GM12878 (cell line): ENCODE data around the gene ZNF212. TPM values are rescaled to one million over a fixed set of nuclear protein-coding genes. Genes with fewer than 3 reads are reported as not detected.
A peak's percentile ranks its signal among the peaks of the same experiment; 100 is the strongest.

Experiments
- ATAC-seq: fragments of 200-7000 bp; cut with Tn5 transposase; 3 replicates; pipeline ENCODE4 v1.9.1; 2020; ENCODE audit warnings: mild to moderate bottlenecking, moderate library complexity
- BruUV-seq: library from RNA; stranded (reverse); fragments of 400-500 nt; replicated peaks from 2 replicates; lab custom pipeline; 2021; lab: Mats Ljungman, UMichigan
- CTCF ChIA-PET: fragments of 300-600 bp; sonication (Branson Sonifier 250); formaldehyde crosslinking; extraction: SDS; loops from one replicate; lab custom pipeline; 2021; ENCODE audit warnings: inconsistent platforms; lab: Yijun Ruan, JAX
- POLR2A ChIA-PET: fragments of 350-600 bp; formaldehyde crosslinking; extraction: SDS; loops from one replicate; lab custom pipeline; 2021; ENCODE audit warnings: inconsistent platforms; lab: Charles Lee
- RAD21 ChIA-PET: fragments of 300-600 bp; sonication (Branson Sonifier 250); formaldehyde crosslinking; loops from one replicate; lab custom pipeline; 2023; ENCODE audit warnings: antibody characterized with exemption; ENCODE audit not compliant: unreplicated experiment; lab: Charles Lee
- SMC1A ChIA-PET: fragments of 300-600 bp; sonication (Branson Sonifier 250); formaldehyde crosslinking; loops from one replicate; lab custom pipeline; 2023; ENCODE audit not compliant: unreplicated experiment, uncharacterized antibody; lab: Charles Lee
- DNase-seq: peaks from one replicate; pipeline ENCODE4 v3.0.0-alpha.2; 2011; ENCODE audit warnings: low read depth, low spot score
- FAIRE-seq: peaks from 3 replicates; lab custom pipeline; 2011; peaks lifted over from hg19 to GRCh38; lab: Jason Lieb, UNC
- H2AFZ ChIP-seq: 2 replicates; pipeline ENCODE4 v1.6.0; 2011; ENCODE audit warnings: low read depth, low read length, control low read depth; ENCODE audit not compliant: control insufficient read depth
- H3K27ac ChIP-seq: 2 replicates; pipeline ENCODE4 v1.5.1; 2011; ENCODE audit warnings: control low read depth; ENCODE audit not compliant: control insufficient read depth, insufficient read depth
- H3K27me3 ChIP-seq, 2 experiments: replicated peaks in 1 of 2; 2 replicates each; pipeline versions ENCODE4 v1.6.0 to v1.6.1; 2011; ENCODE audit warnings: low read length in 1 of 2; ENCODE audit not compliant: control insufficient read depth in 2 of 2, insufficient read depth in 2 of 2
- H3K36me3 ChIP-seq, 2 experiments: 2 replicates each; pipeline ENCODE4 v1.5.1; 2011; ENCODE audit warnings: low read length in 1 of 2; ENCODE audit not compliant: control insufficient read depth in 2 of 2, insufficient read depth in 2 of 2
- H3K4me1 ChIP-seq: 2 replicates; pipeline ENCODE4 v1.6.1; 2011; ENCODE audit warnings: mild to moderate bottlenecking, low read length, moderate library complexity, mixed read lengths; ENCODE audit not compliant: control insufficient read depth, insufficient read depth
- H3K4me2 ChIP-seq: 2 replicates; pipeline ENCODE4 v1.6.0; 2011; ENCODE audit warnings: control low read depth; ENCODE audit not compliant: control insufficient read depth, insufficient read depth
- H3K4me3 ChIP-seq: fragments of 200-600 bp; sonication (generic); 2 replicates; pipeline ENCODE4 v1.5.1; 2016
- H3K79me2 ChIP-seq: 2 replicates; pipeline ENCODE4 v1.6.0; 2011; ENCODE audit warnings: low read length; ENCODE audit not compliant: control insufficient read depth, insufficient read depth
- H3K9ac ChIP-seq: 2 replicates; pipeline ENCODE4 v1.8.0; 2011; ENCODE audit warnings: low read length, control low read depth, mixed read lengths; ENCODE audit not compliant: control insufficient read depth, insufficient read depth
- H3K9me3 ChIP-seq: replicated peaks from 3 replicates; pipeline ENCODE4 v1.5.1; 2011; ENCODE audit warnings: mild to moderate bottlenecking, low read length; ENCODE audit not compliant: control insufficient read depth, insufficient read depth
- H4K20me1 ChIP-seq: 2 replicates; pipeline ENCODE4 v1.6.0; 2011; ENCODE audit not compliant: control insufficient read depth, insufficient read depth
- ATF2 ChIP-seq: IDR thresholded peaks from 2 replicates; pipeline ENCODE4 v1.6.1; 2012; ENCODE audit warnings: low read length, inconsistent platforms
- FOXM1 ChIP-seq: IDR thresholded peaks from 2 replicates; pipeline ENCODE4 v1.6.1; 2012; ENCODE audit warnings: low read depth, mild to moderate bottlenecking, inconsistent platforms, low read length, moderate library complexity
- IRF5 ChIP-seq: fragments of 450-650 bp; IDR thresholded peaks from 2 replicates; pipeline ENCODE4 v1.6.1; 2017; ENCODE audit warnings: borderline replicate concordance
- MTA3 ChIP-seq: IDR thresholded peaks from 2 replicates; pipeline ENCODE4 v1.6.1; 2012; ENCODE audit warnings: low read length, inconsistent platforms, borderline replicate concordance
- POLR2A ChIP-seq: IDR thresholded peaks from 2 replicates; pipeline ENCODE4 v1.6.1; 2011; ENCODE audit warnings: low read depth, mild to moderate bottlenecking, low read length
- POLR2AphosphoS2 ChIP-seq: IDR thresholded peaks from 2 replicates; pipeline ENCODE4 v1.6.1; 2011; ENCODE audit warnings: low read depth, mild to moderate bottlenecking, low read length, improper control_type of control experiment, moderate library complexity
- ZNF274 ChIP-seq: IDR thresholded peaks from one replicate; pipeline ENCODE4 v1.8.0; 2011; ENCODE audit not compliant: insufficient read length, insufficient read depth
- ZNF384 ChIP-seq: IDR thresholded peaks from 2 replicates; pipeline ENCODE4 v1.6.1; 2012; ENCODE audit warnings: low read depth, mild to moderate bottlenecking, low read length, improper control_type of control experiment, borderline replicate concordance
- WGBS: methylation state at CpG from one replicate; pipeline ENCODE4 v1.1.6; 2016; ENCODE audit warnings: low lambda C conversion rate; ENCODE audit not compliant: insufficient replicate concordance, insufficient coverage; ENCODE audit errors: missing lambda C conversion rate; 5-methylcytosine and 5-hydroxymethylcytosine counted together
- in situ Hi-C: fragments of 300-500 bp; cut with MboI; formaldehyde crosslinking; loops from 9 replicates; pipeline ENCODE4 v1.14.3; 2018; ENCODE audit warnings: mixed read lengths
- intact Hi-C: fragments of 100-400 bp; cut with micrococcal nuclease; formaldehyde crosslinking; loops from one replicate; pipeline ENCODE4 v1.14.2; 2022; ENCODE audit not compliant: unreplicated experiment
- polyA plus RNA-seq, 11 experiments: library from polyadenylated mRNA; depleted of rRNA in 4 of 11; unstranded in 6 of 11; stranded (reverse) in 5 of 11; fragments of >200 nt; fragmentation: Nextera tagmentation in 4 of 11; fragmentation: Illumina TruSeq in 1 of 11; extraction: Ambion mirVana in 4 of 11; extraction: Trizol in 1 of 11; gene quantifications; 1 replicate in 1 of 11; 2 replicates in 10 of 11; pipeline versions ENCODE4 v1.2.1 to v1.2.3, GENCODE V29; 2011 to 2016; ENCODE audit warnings: inconsistent platforms in 2 of 11, missing spikeins in 2 of 11, low read depth in 1 of 11
- total RNA-seq, 4 experiments: library from RNA; depleted of rRNA in 3 of 4; stranded (reverse); fragments of >200 nt in 3 of 4; fragmentation: Illumina TruSeq in 1 of 4; extraction: Trizol in 1 of 4; gene quantifications; 2 replicates each; pipeline versions ENCODE4 v1.2.1 to v1.2.3, GENCODE V29; 2013 to 2021

The ZNF212 gene
- total and polyA plus RNA-seq, 10 of the 15 experiments (the other 5 are each of a cell fraction or from before 2014, with no cell fraction given): 1.2 to 11.6 (median 5.4) TPM

GRCh38 chr7:149228831-149229471 is 10.5 kb upstream of the ZNF212 start:
- SMC1A ChIA-PET: interaction anchor here (0.9 kb wide), 1 partner anchor 8 kb away, joined by 3 read pairs; no protein-coding TSS in a partner anchor
- no peak for FAIRE-seq
- no peaks in the 10 kb centered on the region for H3K9me3 ChIP-seq
- RAD21 ChIA-PET: no interaction called here
- H3K9ac ChIP-seq: no peak overlapping the region
- no peaks in the 10 kb centered on the region for H3K4me1 ChIP-seq
- H3K4me2 ChIP-seq: no peak overlapping the region
- in situ Hi-C loops: no loop called here
- no peaks in the 10 kb centered on the region for H3K27me3 ChIP-seq
- H3K27ac ChIP-seq: no peak overlapping the region
- peaks cover 0 to 9% of the 10 kb centered on the region in 2 experiments; a peak in 3 of 4 replicates for H3K36me3 ChIP-seq
- no peaks in the 10 kb centered on the region for H4K20me1 ChIP-seq
- TF ChIP-seq ZNF384 (no peak), MTA3 (0 out of 2 replicates have a peak, but pooled peaks have one; percentile 44), POLR2AphosphoS2 (peak; percentile 64; the same call in 1 of the 2 replicates)
- TF ChIP-seq, all 136 proteins: peak for 2
- DNase-seq (no peak), ATAC-seq (no peak)
- ChIA-PET CTCF (interaction anchor here (1.4 to 2.0 kb wide), 3 partner anchors 10 to 34 kb away, joined by 3 to 7 read pairs (median 6); partner anchors contain the start of gene ZNF282), POLR2A (interaction anchor here (0.5 to 0.6 kb wide), 2 partner anchors 373 to 682 kb away, joined by 3 to 5 read pairs; no protein-coding TSS in a partner anchor)
- 49% methylated on average over 7 of the region's 7 CpGs for WGBS
- TSS peak; percentile 56 for BruUV-seq
- Histone ChIP-seq H2AFZ (no peak overlapping the region), H3K79me2 (no peaks in the 10 kb centered on the region), H3K4me3 (no peak overlapping the region)
- intact Hi-C loops: no loop called here

- no peak overlapping the region for H3K4me3 ChIP-seq
- in situ Hi-C loops (no loop called here), intact Hi-C loops (no loop called here)
- ChIA-PET CTCF (interaction anchor here (1.4 to 2.0 kb wide), 3 partner anchors 9 to 34 kb away, joined by 3 to 7 read pairs (median 6); partner anchors contain the start of gene ZNF282), SMC1A (interaction anchor here (0.9 kb wide), 1 partner anchor 8 kb away, joined by 3 read pairs; no protein-coding TSS in a partner anchor), POLR2A (interaction anchor here (0.5 to 0.6 kb wide), 2 partner anchors 372 to 682 kb away, joined by 3 to 5 read pairs; no protein-coding TSS in a partner anchor), RAD21 (no interaction called here)
- TF ChIP-seq FOXM1 (peak; percentile 28; the same call in 1 of the 2 replicates), ATF2 (no peak), ZNF274 (no peak), POLR2A (peak; percentile 17; the same call in 1 of the 2 replicates), IRF5 (no peak)
- H3K27me3 ChIP-seq: no peaks in the 10 kb centered on the region
- no peak overlapping the region for H3K9ac ChIP-seq
- H3K27ac ChIP-seq: no peak overlapping the region
- H4K20me1 ChIP-seq: no peaks in the 10 kb centered on the region
- 58% methylated on average over 6 of the region's 6 CpGs for WGBS
- no peak for FAIRE-seq
- no peaks in the 10 kb centered on the region for H3K4me1 ChIP-seq
- H3K9me3 ChIP-seq: no peaks in the 10 kb centered on the region
- H3K4me2 ChIP-seq: no peak overlapping the region
- no peaks in the 10 kb centered on the region for H3K79me2 ChIP-seq
- no peak for DNase-seq
- peak; percentile 13 for ATAC-seq
- H3K36me3 ChIP-seq: peaks cover 0 to 6% of the 10 kb centered on the region in 2 experiments; a peak in 3 of 4 replicates
- no TSS peak for BruUV-seq
- H2AFZ ChIP-seq: no peak overlapping the region
Measured at GRCh38 chr7:149229526-149229925, 9.9 kb upstream of the ZNF212 start.
